ENCODE data around the gene RILPL1.

GRCh38 chr12:123490089-123490488, 43.4 kb downstream of the RILPL1 start:
- TF ChIP-seq POLR2A (IDR thresholded peaks at IDR 0.05; ENCODE audit: low read depth, low read length) (no peak), POLR2AphosphoS5 (IDR thresholded peaks at IDR 0.05; ENCODE audit: low read depth, low read length) (no peak)

Data from GM12892 (cell line).